DND-41 (cell line): ENCODE results near the gene LPIN1.

Source experiments
- ATAC-seq: fragments of 200-7000 bp; cut with Tn5 transposase; 3 replicates; pipeline ENCODE4 v1.9.1; 2021; ENCODE audit warnings: low read depth; ENCODE audit not compliant: insufficient read depth
- DNase-seq: peaks from one replicate; pipeline ENCODE4 v3.0.0-alpha.2; 2020
- H2AFZ ChIP-seq: 2 replicates; pipeline ENCODE4 v1.6.0; 2012; ENCODE audit warnings: low read depth, low read length
- H3K27ac ChIP-seq: 2 replicates; pipeline ENCODE4 v1.5.1; 2012; ENCODE audit warnings: low read length, inconsistent platforms
- H3K27me3 ChIP-seq: fragments of 200-600 bp; sonication (generic); 2 replicates; pipeline ENCODE4 v1.6.0; 2012; ENCODE audit warnings: low read length, mild to moderate bottlenecking, inconsistent platforms; ENCODE audit not compliant: insufficient read depth, poor library complexity
- H3K36me3 ChIP-seq: 2 replicates; pipeline ENCODE4 v1.5.1; 2012; ENCODE audit warnings: low read length, inconsistent platforms; ENCODE audit not compliant: insufficient read depth
- H3K4me1 ChIP-seq: 2 replicates; pipeline ENCODE4 v1.5.1; 2012; ENCODE audit warnings: mild to moderate bottlenecking, low read length; ENCODE audit not compliant: insufficient read depth
- H3K4me2 ChIP-seq: 2 replicates; pipeline ENCODE4 v1.6.0; 2012; ENCODE audit warnings: mild to moderate bottlenecking, moderate library complexity, low read length, inconsistent platforms; ENCODE audit not compliant: insufficient read depth
- H3K4me3 ChIP-seq, 2 experiments: fragments of 200-600 bp in 1 of 2; shearing (Covaris generic) in 1 of 2; 2 replicates each; pipeline ENCODE4 v1.5.1; 2012 to 2016; ENCODE audit warnings: inconsistent platforms in 2 of 2, low read length in 2 of 2, mild to moderate bottlenecking in 2 of 2, low read depth in 1 of 2, moderate library complexity in 1 of 2
- H3K79me2 ChIP-seq: 2 replicates; pipeline ENCODE4 v1.6.0; 2012; ENCODE audit warnings: low read length, inconsistent platforms; ENCODE audit not compliant: insufficient read depth
- H3K9ac ChIP-seq: 2 replicates; pipeline ENCODE4 v1.6.0; 2012; ENCODE audit warnings: low read depth, mild to moderate bottlenecking, inconsistent platforms, low read length, moderate library complexity
- H3K9me3 ChIP-seq: 2 replicates; pipeline ENCODE4 v1.5.1; 2012; ENCODE audit warnings: low read length, moderate library complexity, mild to moderate bottlenecking, inconsistent platforms; ENCODE audit not compliant: insufficient read depth, severe bottlenecking
- H4K20me1 ChIP-seq: 2 replicates; pipeline ENCODE4 v1.6.0; 2012; ENCODE audit warnings: low read length; ENCODE audit not compliant: insufficient read depth
- CTCF ChIP-seq: IDR thresholded peaks from 2 replicates; pipeline ENCODE4 v1.5.1; 2012; ENCODE audit warnings: borderline replicate concordance, low read length, moderate library complexity, mild to moderate bottlenecking; ENCODE audit not compliant: poor library complexity, severe bottlenecking; ENCODE audit errors: extremely low read depth
- EZH2 ChIP-seq: IDR thresholded peaks from 3 replicates; pipeline ENCODE4 v1.6.1; 2012; ENCODE audit warnings: borderline replicate concordance, low read depth, mild to moderate bottlenecking, moderate library complexity, low read length, inconsistent platforms; ENCODE audit not compliant: severe bottlenecking

Gene LPIN1

GRCh38 chr2:11805024-11805423 is 58.6 kb downstream of the LPIN1 start:
- ATAC-seq (no peak), DNase-seq (no peak)
- H3K9me3 ChIP-seq = no peaks in the 10 kb centered on the region
- TF ChIP-seq EZH2 = no peak
- no peak for TF ChIP-seq CTCF
- H3K9ac ChIP-seq = no peak overlapping the region
- H4K20me1 ChIP-seq = no peaks in the 10 kb centered on the region
- no peak overlapping the region for H2AFZ ChIP-seq
- no peaks in the 10 kb centered on the region for H3K27me3 ChIP-seq
- H3K4me2 ChIP-seq = no peak overlapping the region
- H3K4me1 ChIP-seq = no peaks in the 10 kb centered on the region
- H3K27ac ChIP-seq = no peak overlapping the region
- no peak overlapping the region for H3K4me3 ChIP-seq
- peaks cover 66% of the 10 kb centered on the region for H3K36me3 ChIP-seq
- H3K79me2 ChIP-seq = no peaks in the 10 kb centered on the region

- ATAC-seq = no peak
- no peaks in the 10 kb centered on the region for H3K79me2 ChIP-seq
- no peaks in the 10 kb centered on the region for H3K27me3 ChIP-seq
- H3K4me3 ChIP-seq = no peak overlapping the region
- H3K27ac ChIP-seq = no peak overlapping the region
- no peaks in the 10 kb centered on the region for H3K4me1 ChIP-seq
- no peak for DNase-seq
- H3K4me2 ChIP-seq = no peak overlapping the region
- H3K36me3 ChIP-seq = peaks cover 68% of the 10 kb centered on the region
- TF ChIP-seq EZH2 (no peak), CTCF (no peak)
- H3K9ac ChIP-seq = no peak overlapping the region
- no peak overlapping the region for H2AFZ ChIP-seq
- no peaks in the 10 kb centered on the region for H3K9me3 ChIP-seq
- H4K20me1 ChIP-seq = no peaks in the 10 kb centered on the region
These were observed 59.5 kb downstream of the LPIN1 start for GRCh38 chr2:11805920-11806319.

GRCh38 chr2:11807156-11808015 is 61.0 kb downstream of the LPIN1 start:
- H3K27ac ChIP-seq = no peak overlapping the region
- no peaks in the 10 kb centered on the region for H3K27me3 ChIP-seq
- no peak overlapping the region for H3K4me2 ChIP-seq
- no peaks in the 10 kb centered on the region for H3K79me2 ChIP-seq
- H3K9ac ChIP-seq = no peak overlapping the region
- H4K20me1 ChIP-seq = no peaks in the 10 kb centered on the region
- H3K36me3 ChIP-seq = peaks cover 67% of the 10 kb centered on the region
- DNase-seq (no peak), ATAC-seq (no peak)
- no peak for TF ChIP-seq EZH2
- no peak for TF ChIP-seq CTCF
- no peaks in the 10 kb centered on the region for H3K9me3 ChIP-seq
- no peak overlapping the region for H2AFZ ChIP-seq
- no peaks in the 10 kb centered on the region for H3K4me1 ChIP-seq
- H3K4me3 ChIP-seq = no peak overlapping the region
